PC-9 (cell line): ENCODE measurements around the gene HSF5. TPM values are rescaled to one million over a fixed set of nuclear protein-coding genes. Genes with fewer than 3 reads are reported as not detected.

Experiments used
- BruUV-seq: library from RNA; stranded (reverse); fragments of 400-500 nt; replicated peaks from 2 replicates; lab custom pipeline; 2021; lab: Mats Ljungman, UMichigan
- CTCF ChIA-PET: fragments of 300-600 bp; sonication (Branson Sonifier 250); formaldehyde crosslinking; loops from one replicate; lab custom pipeline; 2022; ENCODE audit warnings: antibody characterized with exemption; lab: Charles Lee
- POLR2A ChIA-PET: fragments of 300-600 bp; sonication (Branson Sonifier 250); formaldehyde crosslinking; loops from one replicate; lab custom pipeline; 2022; ENCODE audit warnings: antibody characterized with exemption; ENCODE audit not compliant: unreplicated experiment; lab: Charles Lee
- DNase-seq, 2 experiments: peaks; one replicate each; pipeline versions ENCODE4 v3.0.0 to v3.0.0-alpha.2; 2015 to 2022; ENCODE audit warnings: mixed read lengths in 1 of 2
- H2AFZ ChIP-seq: fragments of 200-600 bp; sonication (generic); 2 replicates; pipeline ENCODE4 v1.8.1; 2017; ENCODE audit warnings: antibody characterized with exemption
- H3F3A ChIP-seq: fragments of 200-600 bp; sonication (generic); 2 replicates; pipeline ENCODE4 v1.8.1; 2017; ENCODE audit warnings: antibody characterized with exemption, mild to moderate bottlenecking, low read depth; ENCODE audit not compliant: insufficient read depth
- H3K27ac ChIP-seq: fragments of 200-600 bp; sonication (generic); 2 replicates; pipeline ENCODE4 v1.6.1; 2016; ENCODE audit warnings: mixed run types
- H3K27me3 ChIP-seq: fragments of 200-600 bp; sonication (generic); 2 replicates; pipeline ENCODE4 v1.6.1; 2016; ENCODE audit warnings: low read depth, mixed run types; ENCODE audit not compliant: insufficient read depth
- H3K36me3 ChIP-seq: fragments of 200-600 bp; sonication (generic); 2 replicates; pipeline ENCODE4 v1.6.1; 2016; ENCODE audit warnings: low read depth, mixed run types
- H3K4me1 ChIP-seq: fragments of 200-600 bp; sonication (generic); replicated peaks from 2 replicates; pipeline ENCODE4 v1.6.1; 2016; ENCODE audit warnings: mixed run types; ENCODE audit not compliant: insufficient read depth
- H3K4me2 ChIP-seq: fragments of 200-600 bp; sonication (generic); 2 replicates; pipeline ENCODE4 v1.6.1; 2017; ENCODE audit warnings: mixed run types
- H3K4me3 ChIP-seq: fragments of 200-600 bp; sonication (generic); 2 replicates; pipeline ENCODE4 v1.6.1; 2016; ENCODE audit warnings: mixed run types
- H3K79me2 ChIP-seq: fragments of 200-600 bp; sonication (generic); 2 replicates; pipeline ENCODE4 v1.6.1; 2017; ENCODE audit warnings: low read depth, mixed run types
- H3K9me2 ChIP-seq: fragments of 200-600 bp; sonication (generic); 2 replicates; pipeline ENCODE4 v1.8.1; 2017; ENCODE audit warnings: mild to moderate bottlenecking; ENCODE audit not compliant: insufficient read depth
- H3K9me3 ChIP-seq: fragments of 200-600 bp; sonication (generic); 2 replicates; pipeline ENCODE4 v1.8.1; 2016; ENCODE audit warnings: low read depth; ENCODE audit not compliant: insufficient read depth
- H4K20me1 ChIP-seq: fragments of 200-600 bp; sonication (generic); 2 replicates; pipeline ENCODE4 v1.8.1; 2017; ENCODE audit not compliant: insufficient read depth
- CTCF ChIP-seq: fragments of 200-600 bp; sonication (generic); conservative IDR thresholded peaks from 2 replicates; pipeline ENCODE4 v1.6.1; 2017; ENCODE audit warnings: mixed run types, antibody characterized with exemption, mild to moderate bottlenecking, moderate library complexity
- EZH2 ChIP-seq: fragments of 200-600 bp; sonication (generic); IDR thresholded peaks from 2 replicates; pipeline ENCODE4 v1.8.0; 2017; ENCODE audit warnings: antibody characterized with exemption, low read depth
- intact Hi-C: fragments of 100-400 bp; cut with micrococcal nuclease; formaldehyde crosslinking; loops from one replicate; pipeline ENCODE4 v1.10.0; 2022; ENCODE audit not compliant: unreplicated experiment
- total RNA-seq: library from RNA; stranded (reverse); gene quantifications from 2 replicates; pipeline ENCODE4 v1.2.3, GENCODE V29; 2021

Gene HSF5
- total RNA-seq, 1 experiment from 2014 or later = not detected

- Histone ChIP-seq H3K79me2 (no peaks in the 10 kb centered on the region), H3K9me2 (no peaks in the 10 kb centered on the region), H3K27ac (no peak overlapping the region), H3F3A (peaks cover 13% of the 10 kb centered on the region), H3K36me3 (no peaks in the 10 kb centered on the region), H3K27me3 (peaks cover 61% of the 10 kb centered on the region), H2AFZ (no peak overlapping the region), H3K9me3 (no peaks in the 10 kb centered on the region), H3K4me3 (no peak overlapping the region), H4K20me1 (no peaks in the 10 kb centered on the region), H3K4me2 (no peak overlapping the region), H3K4me1 (peaks cover 42% of the 10 kb centered on the region)
- ChIA-PET POLR2A (no interaction called here), CTCF (no interaction called here)
- intact Hi-C loops = no loop called here
- DNase-seq = no peak
- TF ChIP-seq EZH2 = no peak
- TF ChIP-seq CTCF = no peak
- no TSS peak for BruUV-seq
These were observed 101.5 kb downstream of the HSF5 start for GRCh38 chr17:58386708-58387107.

GRCh38 chr17:58385359-58385899, 102.8 kb downstream of the HSF5 start:
- no peaks in the 10 kb centered on the region for H3K9me3 ChIP-seq
- no peak for TF ChIP-seq EZH2
- no peak for TF ChIP-seq CTCF
- no peak for DNase-seq
- H4K20me1 ChIP-seq = no peaks in the 10 kb centered on the region
- peaks cover 13% of the 10 kb centered on the region for H3F3A ChIP-seq
- intact Hi-C loops = no loop called here
- no peaks in the 10 kb centered on the region for H3K79me2 ChIP-seq
- peaks cover 69% of the 10 kb centered on the region for H3K27me3 ChIP-seq
- CTCF ChIA-PET = no interaction called here
- no peak overlapping the region for H3K4me3 ChIP-seq
- POLR2A ChIA-PET = no interaction called here
- H3K9me2 ChIP-seq = no peaks in the 10 kb centered on the region
- peaks cover 30% of the 10 kb centered on the region for H3K4me1 ChIP-seq
- no peak overlapping the region for H2AFZ ChIP-seq
- no peaks in the 10 kb centered on the region for H3K36me3 ChIP-seq
- no peak overlapping the region for H3K27ac ChIP-seq
- H3K4me2 ChIP-seq = no peak overlapping the region
- no TSS peak for BruUV-seq

DNA sequence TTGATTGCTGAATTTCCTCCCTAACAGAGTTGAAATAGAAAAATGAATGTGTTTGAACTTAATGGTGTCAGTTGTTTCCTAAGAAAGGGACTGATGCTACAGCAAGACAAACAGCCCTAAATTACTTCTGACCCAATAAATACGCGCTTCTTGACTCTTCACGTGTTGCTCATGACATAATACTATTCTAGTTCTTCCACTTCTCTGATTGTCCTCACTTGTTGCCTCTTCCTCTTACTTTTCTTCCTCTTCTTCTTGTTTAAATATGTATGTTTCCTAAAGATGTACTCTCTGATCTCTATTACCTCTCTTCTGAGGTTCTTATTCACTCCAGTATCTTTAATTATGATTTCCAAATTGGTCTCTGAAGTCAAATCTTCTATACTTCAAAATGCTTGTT, 103.3 kb downstream of the HSF5 start:
- peaks cover 63% of the 10 kb centered on the region for H3K27me3 ChIP-seq
- H3K79me2 ChIP-seq = no peaks in the 10 kb centered on the region
- no TSS peak for BruUV-seq
- no peaks in the 10 kb centered on the region for H3K9me3 ChIP-seq
- H3F3A ChIP-seq = peaks cover 13% of the 10 kb centered on the region
- TF ChIP-seq CTCF (no peak), EZH2 (no peak)
- DNase-seq = no peak
- no peak overlapping the region for H3K4me2 ChIP-seq
- no peaks in the 10 kb centered on the region for H3K9me2 ChIP-seq
- H3K36me3 ChIP-seq = no peaks in the 10 kb centered on the region
- intact Hi-C loops = no loop called here
- H3K4me1 ChIP-seq = peaks cover 29% of the 10 kb centered on the region
- H4K20me1 ChIP-seq = no peaks in the 10 kb centered on the region
- CTCF ChIA-PET = no interaction called here
- H3K4me3 ChIP-seq = no peak overlapping the region
- POLR2A ChIA-PET = interaction anchor here (0.6 to 0.7 kb wide), 2 partner anchors 54 to 1044 kb away, joined by 5 read pairs; no protein-coding TSS in a partner anchor
- H3K27ac ChIP-seq = no peak overlapping the region
- H2AFZ ChIP-seq = no peak overlapping the region
